Neural progenitor cell (in vitro differentiated cells): Measurements from ENCODE around the gene CDH12. TPM values are rescaled to one million over a fixed set of nuclear protein-coding genes. Genes with fewer than 3 reads are reported as not detected.

Experiments used
- DNase-seq: peaks from one replicate; pipeline ENCODE4 v3.0.0-alpha.2; 2016; ENCODE audit warnings: low spot score
- H2AFZ ChIP-seq: fragments of 200-600 bp; sonication (generic); replicated peaks from 2 replicates; pipeline ENCODE4 v1.6.1; 2016; ENCODE audit warnings: antibody characterized with exemption
- H3F3A ChIP-seq: fragments of 200-600 bp; sonication (generic); 2 replicates; pipeline ENCODE4 v1.6.1; 2016; ENCODE audit warnings: antibody characterized with exemption, low read depth
- H3K27ac ChIP-seq: fragments of 200-600 bp; sonication (generic); 2 replicates; pipeline ENCODE4 v1.5.1; 2016; ENCODE audit warnings: mild to moderate bottlenecking
- H3K27me3 ChIP-seq: fragments of 200-600 bp; sonication (generic); 2 replicates; pipeline ENCODE4 v1.6.1; 2016; ENCODE audit warnings: mild to moderate bottlenecking, moderate library complexity
- H3K36me3 ChIP-seq: fragments of 200-600 bp; sonication (generic); 2 replicates; pipeline ENCODE4 v1.5.1; 2016
- H3K4me1 ChIP-seq: fragments of 200-600 bp; sonication (generic); 2 replicates; pipeline ENCODE4 v1.6.1; 2016; ENCODE audit warnings: mixed run types
- H3K4me2 ChIP-seq: fragments of 200-600 bp; sonication (generic); 2 replicates; pipeline ENCODE4 v1.6.1; 2016
- H3K4me3 ChIP-seq: fragments of 200-600 bp; sonication (generic); 2 replicates; pipeline ENCODE4 v1.5.1; 2016
- H3K79me2 ChIP-seq: fragments of 200-600 bp; sonication (generic); 2 replicates; pipeline ENCODE4 v1.6.1; 2016; ENCODE audit warnings: low read depth
- H3K9ac ChIP-seq: fragments of 200-600 bp; sonication (generic); 2 replicates; pipeline ENCODE4 v1.6.1; 2016
- H3K9me3 ChIP-seq: fragments of 200-600 bp; sonication (generic); 2 replicates; pipeline ENCODE4 v1.5.1; 2016; ENCODE audit warnings: low read depth
- H4K20me1 ChIP-seq: fragments of 200-600 bp; sonication (generic); 2 replicates; pipeline ENCODE4 v1.6.1; 2016; ENCODE audit warnings: low read depth
- H3K27ac Mint-ChIP-seq: 3 replicates; pipeline ENCODE4 v1.8.0; 2021; ENCODE audit warnings: mixed read lengths
- H3K27me3 Mint-ChIP-seq: 2 replicates; pipeline ENCODE4 v1.8.0; 2022; ENCODE audit warnings: low read depth, mild to moderate bottlenecking, inconsistent platforms, moderate library complexity, mixed read lengths; ENCODE audit not compliant: insufficient read depth
- H3K36me3 Mint-ChIP-seq: 3 replicates; pipeline ENCODE4 v1.8.0; 2021; ENCODE audit warnings: mixed read lengths
- H3K4me1 Mint-ChIP-seq: 3 replicates; pipeline ENCODE4 v1.8.0; 2021; ENCODE audit warnings: mixed read lengths
- H3K4me3 Mint-ChIP-seq: 3 replicates; pipeline ENCODE4 v1.8.0; 2021; ENCODE audit warnings: mild to moderate bottlenecking, moderate library complexity, mixed read lengths
- H3K9me3 Mint-ChIP-seq: 3 replicates; pipeline ENCODE4 v1.8.0; 2020; ENCODE audit warnings: mixed read lengths
- CTCF ChIP-seq: fragments of 200-600 bp; sonication (generic); IDR thresholded peaks from 2 replicates; pipeline ENCODE4 v1.5.1; 2017; ENCODE audit warnings: antibody characterized with exemption, mild to moderate bottlenecking
- EZH2 ChIP-seq: fragments of 200-600 bp; sonication (generic); IDR thresholded peaks from 2 replicates; pipeline ENCODE4 v1.6.1; 2017; ENCODE audit warnings: antibody characterized with exemption, mild to moderate bottlenecking, moderate library complexity
- EZH2phosphoT487 ChIP-seq: fragments of 200-600 bp; sonication (generic); IDR thresholded peaks from 2 replicates; pipeline ENCODE4 v1.6.1; 2017; ENCODE audit warnings: antibody characterized with exemption
- total RNA-seq: library from RNA; depleted of rRNA; stranded (reverse); fragments of >200 nt; gene quantifications from 2 replicates; pipeline ENCODE4 v1.2.3, GENCODE V29; 2015; ENCODE audit warnings: low replicate concordance

The CDH12 gene
- total RNA-seq, 1 donor from 2014 or later, result not detected

GRCh38 chr5:22465177-22465576 is 388.0 kb downstream of the CDH12 start:
- Mint-ChIP-seq H3K9me3 (peaks cover 6% of the 10 kb centered on the region), H3K4me3 (no peak overlapping the region), H3K27ac (no peak overlapping the region), H3K27me3 (no peaks in the 10 kb centered on the region), H3K36me3 (no peaks in the 10 kb centered on the region), H3K4me1 (no peaks in the 10 kb centered on the region)
- no peak overlapping the region for H3K27ac ChIP-seq
- no peaks in the 10 kb centered on the region for H4K20me1 ChIP-seq
- no peak overlapping the region for H3K4me3 ChIP-seq
- no peak overlapping the region for H2AFZ ChIP-seq
- no peaks in the 10 kb centered on the region for H3K4me1 ChIP-seq
- no peak for DNase-seq
- no peak overlapping the region for H3K4me2 ChIP-seq
- no peaks in the 10 kb centered on the region for H3K27me3 ChIP-seq
- TF ChIP-seq EZH2phosphoT487 (no peak), EZH2 (no peak), CTCF (no peak)
- H3F3A ChIP-seq, result no peaks in the 10 kb centered on the region
- no peaks in the 10 kb centered on the region for H3K9me3 ChIP-seq
- no peaks in the 10 kb centered on the region for H3K36me3 ChIP-seq
- no peak overlapping the region for H3K9ac ChIP-seq
- H3K79me2 ChIP-seq, result no peaks in the 10 kb centered on the region

GRCh38 chr5:22460189-22460588 is 393.0 kb downstream of the CDH12 start:
- Histone ChIP-seq H3K4me3 (no peak overlapping the region), H3K4me1 (no peaks in the 10 kb centered on the region), H3K27me3 (no peaks in the 10 kb centered on the region), H4K20me1 (no peaks in the 10 kb centered on the region), H3K4me2 (no peak overlapping the region), H3K79me2 (no peaks in the 10 kb centered on the region), H2AFZ (no peak overlapping the region), H3K9me3 (no peaks in the 10 kb centered on the region), H3F3A (no peaks in the 10 kb centered on the region), H3K9ac (no peak overlapping the region), H3K27ac (no peak overlapping the region), H3K36me3 (no peaks in the 10 kb centered on the region)
- Mint-ChIP-seq H3K27ac (no peak overlapping the region), H3K4me3 (no peak overlapping the region), H3K9me3 (peaks cover 3% of the 10 kb centered on the region), H3K27me3 (no peaks in the 10 kb centered on the region), H3K4me1 (peaks cover 10% of the 10 kb centered on the region), H3K36me3 (no peaks in the 10 kb centered on the region)
- no peak for DNase-seq
- no peak for TF ChIP-seq CTCF
- no peak for TF ChIP-seq EZH2phosphoT487
- TF ChIP-seq EZH2, result no peak

- Histone ChIP-seq H3K27me3 (no peaks in the 10 kb centered on the region), H3K4me3 (no peak overlapping the region), H3K4me2 (no peak overlapping the region), H3K36me3 (no peaks in the 10 kb centered on the region), H4K20me1 (no peaks in the 10 kb centered on the region), H2AFZ (no peak overlapping the region), H3K79me2 (no peaks in the 10 kb centered on the region), H3K9me3 (no peaks in the 10 kb centered on the region), H3F3A (no peaks in the 10 kb centered on the region), H3K9ac (no peak overlapping the region), H3K27ac (no peak overlapping the region), H3K4me1 (no peaks in the 10 kb centered on the region)
- Mint-ChIP-seq H3K27me3 (no peaks in the 10 kb centered on the region), H3K4me1 (peaks cover 11% of the 10 kb centered on the region), H3K27ac (peak overlapping the region; percentile 13), H3K9me3 (peaks cover 2% of the 10 kb centered on the region), H3K4me3 (no peak overlapping the region), H3K36me3 (no peaks in the 10 kb centered on the region)
- no peak for DNase-seq
- TF ChIP-seq EZH2 (no peak), CTCF (no peak), EZH2phosphoT487 (no peak)
Observed at GRCh38 chr5:22432905-22433304, 420.2 kb downstream of the CDH12 start.
